PC-3 (cell line): ENCODE results near the gene JMJD4. TPM values are rescaled to one million over a fixed set of nuclear protein-coding genes. Genes with fewer than 3 reads are reported as not detected.

Source experiments
- ATAC-seq: fragments of 200-7000 bp; cut with Tn5 transposase; 2 replicates; pipeline ENCODE4 v1.9.1; 2020; ENCODE audit warnings: mild to moderate bottlenecking, moderate library complexity
- BruUV-seq: library from RNA; stranded (reverse); fragments of 400-500 nt; replicated peaks from 2 replicates; lab custom pipeline; 2021; lab: Mats Ljungman, UMichigan
- CTCF ChIA-PET: fragments of 300-600 bp; sonication (Branson Sonifier 250); formaldehyde crosslinking; loops from one replicate; lab custom pipeline; 2022; ENCODE audit warnings: antibody characterized with exemption; lab: Charles Lee
- POLR2A ChIA-PET: fragments of 300-600 bp; sonication (Branson Sonifier 250); formaldehyde crosslinking; loops from one replicate; lab custom pipeline; 2022; ENCODE audit warnings: antibody characterized with exemption; ENCODE audit not compliant: unreplicated experiment; lab: Charles Lee
- DNase-seq: peaks from one replicate; pipeline ENCODE4 v3.0.0-alpha.2; 2015
- H2AFZ ChIP-seq: fragments of 300-600 bp; sonication (generic); 2 replicates; pipeline ENCODE4 v1.6.0; 2016; ENCODE audit warnings: antibody characterized with exemption, low read length
- H3F3A ChIP-seq: fragments of 300-600 bp; sonication (generic); one replicate; pipeline ENCODE4 v1.6.0; 2017; ENCODE audit warnings: antibody characterized with exemption, low read length, control low read depth, mild to moderate bottlenecking; ENCODE audit not compliant: unreplicated experiment
- H3K27ac ChIP-seq: fragments of 300-600 bp; sonication (generic); 2 replicates; pipeline ENCODE4 v1.5.1; 2016; ENCODE audit warnings: mild to moderate bottlenecking, low read length
- H3K27me3 ChIP-seq: fragments of 300-600 bp; sonication (generic); 2 replicates; pipeline ENCODE4 v1.6.1; 2016; ENCODE audit warnings: low read length, mixed read lengths
- H3K36me3 ChIP-seq: fragments of 300-600 bp; sonication (generic); 2 replicates; pipeline ENCODE4 v1.6.1; 2016; ENCODE audit warnings: low read depth, mixed run types, low read length, mixed read lengths
- H3K4me1 ChIP-seq: fragments of 300-600 bp; sonication (generic); 2 replicates; pipeline ENCODE4 v1.5.1; 2016; ENCODE audit warnings: low read length; ENCODE audit not compliant: insufficient read depth
- H3K4me2 ChIP-seq: fragments of 300-600 bp; sonication (generic); 2 replicates; pipeline ENCODE4 v1.6.0; 2016; ENCODE audit warnings: low read length
- H3K4me3 ChIP-seq: fragments of 300-600 bp; sonication (generic); 2 replicates; pipeline ENCODE4 v1.5.1; 2016; ENCODE audit warnings: mild to moderate bottlenecking, low read length, mixed read lengths
- H3K79me2 ChIP-seq: fragments of 300-600 bp; sonication (generic); 2 replicates; pipeline ENCODE4 v1.6.1; 2017; ENCODE audit warnings: low read length, mixed read lengths
- H3K9ac ChIP-seq: fragments of 300-600 bp; sonication (generic); 2 replicates; pipeline ENCODE4 v1.6.0; 2016; ENCODE audit warnings: mild to moderate bottlenecking, low read length
- H3K9me2 ChIP-seq: fragments of 300-600 bp; sonication (generic); replicated peaks from 2 replicates; pipeline ENCODE4 v1.6.1; 2016; ENCODE audit warnings: mixed run types, low read length, mixed read lengths
- H3K9me3 ChIP-seq: fragments of 300-600 bp; sonication (generic); 2 replicates; pipeline ENCODE4 v1.6.1; 2016; ENCODE audit warnings: low read length, mixed read lengths
- H4K20me1 ChIP-seq: fragments of 300-600 bp; sonication (generic); 2 replicates; pipeline ENCODE4 v1.6.1; 2016; ENCODE audit warnings: low read length, mixed read lengths
- EZH2 ChIP-seq: fragments of 300-600 bp; sonication (generic); IDR thresholded peaks from one replicate; pipeline ENCODE4 v1.6.1; 2017; ENCODE audit warnings: antibody characterized with exemption, mild to moderate bottlenecking, low read length; ENCODE audit not compliant: unreplicated experiment
- EZH2phosphoT487 ChIP-seq: fragments of 300-600 bp; sonication (generic); IDR thresholded peaks from 2 replicates; pipeline ENCODE4 v1.6.1; 2018; ENCODE audit warnings: mild to moderate bottlenecking, antibody characterized with exemption, low read length, borderline replicate concordance
- intact Hi-C: fragments of 100-400 bp; cut with micrococcal nuclease; formaldehyde crosslinking; loops from 2 replicates; pipeline ENCODE4 v1.9.0; 2023
- total RNA-seq: library from RNA; depleted of rRNA; stranded (reverse); fragments of >200 nt; gene quantifications from 2 replicates; pipeline ENCODE4 v1.2.3, GENCODE V29; 2014
- TF ChIP-seq, protein P1 (sequence below): fragments of 300-600 bp; sonication (generic); conservative IDR thresholded peaks from 2 replicates; pipeline ENCODE4 v1.5.1; 2017; ENCODE audit warnings: antibody characterized with exemption, low read depth, mild to moderate bottlenecking, low read length

JMJD4 gene
- total RNA-seq, 1 experiment from 2014 or later: 80.5 TPM

DNA sequence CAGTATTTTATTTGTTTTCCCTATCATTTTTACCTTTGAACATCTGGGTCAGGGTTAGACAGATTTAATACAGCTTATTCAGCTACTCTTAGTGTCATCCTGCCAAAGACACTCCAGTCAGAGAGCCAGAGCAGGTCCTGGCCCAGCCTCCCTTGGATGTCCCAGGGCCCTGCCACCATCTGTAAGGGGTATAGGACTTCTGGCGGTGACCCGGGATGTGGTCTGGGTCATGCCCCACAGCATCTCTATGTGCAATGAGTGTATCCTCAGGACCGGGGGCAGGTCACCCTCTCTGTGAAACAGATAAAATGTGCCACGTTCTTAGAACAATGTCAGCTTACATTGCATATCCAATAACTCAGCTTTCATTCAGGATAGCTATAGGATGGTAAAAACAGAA lies 42.5 kb upstream of the JMJD4 start:
- CTCF ChIA-PET: no interaction called here
- TF ChIP-seq EZH2phosphoT487: no peak
- no peak for TF ChIP-seq EZH2
- TF ChIP-seq, protein P1, sequence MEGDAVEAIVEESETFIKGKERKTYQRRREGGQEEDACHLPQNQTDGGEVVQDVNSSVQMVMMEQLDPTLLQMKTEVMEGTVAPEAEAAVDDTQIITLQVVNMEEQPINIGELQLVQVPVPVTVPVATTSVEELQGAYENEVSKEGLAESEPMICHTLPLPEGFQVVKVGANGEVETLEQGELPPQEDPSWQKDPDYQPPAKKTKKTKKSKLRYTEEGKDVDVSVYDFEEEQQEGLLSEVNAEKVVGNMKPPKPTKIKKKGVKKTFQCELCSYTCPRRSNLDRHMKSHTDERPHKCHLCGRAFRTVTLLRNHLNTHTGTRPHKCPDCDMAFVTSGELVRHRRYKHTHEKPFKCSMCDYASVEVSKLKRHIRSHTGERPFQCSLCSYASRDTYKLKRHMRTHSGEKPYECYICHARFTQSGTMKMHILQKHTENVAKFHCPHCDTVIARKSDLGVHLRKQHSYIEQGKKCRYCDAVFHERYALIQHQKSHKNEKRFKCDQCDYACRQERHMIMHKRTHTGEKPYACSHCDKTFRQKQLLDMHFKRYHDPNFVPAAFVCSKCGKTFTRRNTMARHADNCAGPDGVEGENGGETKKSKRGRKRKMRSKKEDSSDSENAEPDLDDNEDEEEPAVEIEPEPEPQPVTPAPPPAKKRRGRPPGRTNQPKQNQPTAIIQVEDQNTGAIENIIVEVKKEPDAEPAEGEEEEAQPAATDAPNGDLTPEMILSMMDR: no peak
- intact Hi-C loops: no loop called here

DNA sequence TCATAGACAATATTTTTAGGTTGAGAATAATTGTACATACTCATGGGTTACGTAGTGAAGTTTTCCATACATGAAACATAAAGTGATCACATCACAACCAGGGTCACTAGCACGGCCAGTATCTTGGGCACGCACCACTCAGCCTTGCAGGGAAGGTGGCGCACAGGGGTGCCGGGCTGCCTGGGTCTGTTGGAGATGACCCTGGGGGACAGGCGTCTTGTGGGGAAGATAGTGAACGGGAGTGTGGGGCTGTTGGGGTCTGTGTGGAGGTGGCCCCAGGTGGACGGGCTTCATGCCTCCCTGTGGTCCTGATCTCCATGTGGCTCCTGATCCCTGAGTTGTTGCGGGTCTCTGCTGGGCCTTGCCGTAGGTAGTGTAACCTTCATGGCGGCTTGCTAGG lies 42.1 kb upstream of the JMJD4 start:
- peaks cover 24% of the 10 kb centered on the region for H3K36me3 ChIP-seq
- no peak overlapping the region for H3K27ac ChIP-seq
- DNase-seq (no peak), ATAC-seq (no peak)
- no TSS peak for BruUV-seq
- no peaks in the 10 kb centered on the region for H3K79me2 ChIP-seq
- H3K27me3 ChIP-seq: no peaks in the 10 kb centered on the region
- no peak overlapping the region for H3K4me3 ChIP-seq
- ChIA-PET POLR2A (no interaction called here), CTCF (no interaction called here)
- H3K9me3 ChIP-seq: no peaks in the 10 kb centered on the region
- H3K9ac ChIP-seq: no peak overlapping the region
- intact Hi-C loops: no loop called here
- H2AFZ ChIP-seq: no peak overlapping the region
- TF ChIP-seq EZH2phosphoT487 (no peak), EZH2 (no peak)
- TF ChIP-seq, protein P1: no peak
- no peaks in the 10 kb centered on the region for H4K20me1 ChIP-seq
- no peaks in the 10 kb centered on the region for H3K9me2 ChIP-seq
- H3K4me1 ChIP-seq: peaks cover 7% of the 10 kb centered on the region; the same call in 1 of the 2 replicates
- no peak overlapping the region for H3K4me2 ChIP-seq
- no peaks in the 10 kb centered on the region for H3F3A ChIP-seq

More for the DNA sequence above, 42.5 kb upstream of the JMJD4 start:
- no peaks in the 10 kb centered on the region for H3K79me2 ChIP-seq
- no peaks in the 10 kb centered on the region for H3K27me3 ChIP-seq
- POLR2A ChIA-PET: no interaction called here
- no peaks in the 10 kb centered on the region for H3K9me2 ChIP-seq
- no peaks in the 10 kb centered on the region for H4K20me1 ChIP-seq
- H3F3A ChIP-seq: no peaks in the 10 kb centered on the region
- peaks cover 25% of the 10 kb centered on the region for H3K36me3 ChIP-seq
- H3K9ac ChIP-seq: no peak overlapping the region
- no TSS peak for BruUV-seq
- DNase-seq (no peak), ATAC-seq (no peak)
- H2AFZ ChIP-seq: no peak overlapping the region
- H3K4me1 ChIP-seq: peaks cover 7% of the 10 kb centered on the region; the same call in 1 of the 2 replicates
- no peak overlapping the region for H3K27ac ChIP-seq
- H3K4me3 ChIP-seq: no peak overlapping the region
- no peak overlapping the region for H3K4me2 ChIP-seq
- no peaks in the 10 kb centered on the region for H3K9me3 ChIP-seq

DNA sequence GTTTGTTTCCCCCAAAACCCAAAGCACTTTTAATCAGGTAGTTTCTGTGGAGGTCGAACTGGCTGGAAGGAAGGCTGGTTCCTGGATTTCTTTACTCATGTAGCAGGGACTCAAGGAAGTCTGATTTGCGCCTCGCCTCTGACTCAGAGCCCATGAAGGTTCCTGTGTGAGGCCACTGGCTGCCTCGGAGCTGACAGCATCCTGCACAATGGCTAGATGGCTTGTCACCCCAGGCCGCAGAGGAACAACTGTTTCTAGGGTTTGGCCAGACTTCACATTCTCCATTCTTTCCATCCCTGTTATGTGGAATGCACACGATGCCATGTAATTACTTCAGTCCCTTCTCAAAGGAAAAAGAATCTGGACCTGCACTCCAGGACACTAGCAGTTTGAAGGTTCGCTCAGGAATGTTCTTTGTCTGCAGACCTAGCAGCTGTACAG lies 41.2 kb upstream of the JMJD4 start:
- H3K9ac ChIP-seq: no peak overlapping the region
- DNase-seq: peak; percentile 47
- intact Hi-C loops: no loop called here

More for the DNA sequence above, 41.2 kb upstream of the JMJD4 start:
- TF ChIP-seq EZH2phosphoT487 (no peak), EZH2 (no peak)
- TF ChIP-seq, protein P1: no peak
- H3F3A ChIP-seq: no peaks in the 10 kb centered on the region
- no peak overlapping the region for H3K4me2 ChIP-seq
- ChIA-PET POLR2A (no interaction called here), CTCF (no interaction called here)
- no peak overlapping the region for H3K4me3 ChIP-seq
- no peaks in the 10 kb centered on the region for H3K9me2 ChIP-seq
- H3K9me3 ChIP-seq: no peaks in the 10 kb centered on the region
- H3K4me1 ChIP-seq: peaks cover 7% of the 10 kb centered on the region; the same call in 1 of the 2 replicates
- no peaks in the 10 kb centered on the region for H3K27me3 ChIP-seq
- no peaks in the 10 kb centered on the region for H3K79me2 ChIP-seq
- H3K36me3 ChIP-seq: peaks cover 27% of the 10 kb centered on the region
- H3K27ac ChIP-seq: no peak overlapping the region
- no peak overlapping the region for H2AFZ ChIP-seq
- BruUV-seq: no TSS peak
- H4K20me1 ChIP-seq: no peaks in the 10 kb centered on the region
- peak; percentile 84 for ATAC-seq
